ENCODE measurements around the gene TXN2. TPM values are rescaled to one million over a fixed set of nuclear protein-coding genes. Genes with fewer than 3 reads are reported as not detected.

Gene TXN2
- total RNA-seq, 1 experiment from 2014 or later: 58.6 TPM

GRCh38 chr22:36467042-36467810, 14.2 kb downstream of the TXN2 start:
- peak overlapping the region in 1 of 3 experiments; percentile 62; a peak in 2 of 7 replicates for H3K27ac Mint-ChIP-seq
- H3K4me1 Mint-ChIP-seq: peaks cover 7 to 8% of the 10 kb centered on the region in 2 experiments
- H3K4me3 Mint-ChIP-seq: no peak overlapping the region
- Histone ChIP-seq H3K23ac (ENCODE audit: insufficient read length, low read depth, low read length) (no peak overlapping the region), H3T11ph (ENCODE audit: low read length) (no peak overlapping the region), H3K9ac (ENCODE audit: extremely low read depth, insufficient read length, low read length) (no peak overlapping the region), H4K8ac (replicated peaks; ENCODE audit: insufficient read length, low read depth, low read length) (no peak overlapping the region), H3K14ac (ENCODE audit: insufficient read depth, low read length) (no peak overlapping the region; the same call in 1 of the 2 replicates), H3K4me2 (ENCODE audit: insufficient read depth, insufficient read length, low read length) (no peak overlapping the region), H3K79me1 (ENCODE audit: insufficient read depth, low read depth, low read length, poor library complexity, severe bottlenecking) (no peaks in the 10 kb centered on the region), H3K79me2 (ENCODE audit: insufficient read depth, low read length) (no peaks in the 10 kb centered on the region), H3K18ac (ENCODE audit: insufficient read length, low read depth, low read length) (no peak overlapping the region), H2BK120ac (ENCODE audit: low read depth, low read length, poor library complexity, severe bottlenecking) (no peak overlapping the region), H4K5ac (ENCODE audit: insufficient read length, low read depth, low read length) (no peak overlapping the region), H3K56ac (ENCODE audit: insufficient read length, low read depth, low read length) (no peak overlapping the region), H2BK15ac (ENCODE audit: low read depth, low read length) (no peak overlapping the region), H2AK5ac (ENCODE audit: insufficient read length, low read length) (no peak overlapping the region), H4K91ac (ENCODE audit: insufficient read length, low read depth, low read length) (no peak overlapping the region), H4K20me1 (ENCODE audit: control insufficient read depth, insufficient read depth, insufficient read length) (no peaks in the 10 kb centered on the region), H2BK12ac (ENCODE audit: insufficient read length, low read depth, low read length) (no peak overlapping the region), H2BK20ac (ENCODE audit: low read depth, low read length, poor library complexity, severe bottlenecking) (no peak overlapping the region), H2BK5ac (ENCODE audit: insufficient read length, low read length) (no peak overlapping the region), H3K27me3 (ENCODE audit: insufficient read depth, low read length) (no peaks in the 10 kb centered on the region), H3K4me1 (ENCODE audit: insufficient read depth, low read length) (no peaks in the 10 kb centered on the region), H3K9me3 (ENCODE audit: control insufficient read depth, low read depth, low read length) (no peaks in the 10 kb centered on the region), H3K23me2 (ENCODE audit: insufficient read length, low read depth, low read length, poor library complexity, severe bottlenecking) (no peaks in the 10 kb centered on the region), H3K4ac (ENCODE audit: low read depth, low read length) (no peak overlapping the region), H2AFZ (ENCODE audit: low read length) (no peak overlapping the region), H3K27ac (ENCODE audit: insufficient read length, low read depth, low read length) (no peak overlapping the region)
- TF ChIP-seq CTCF (conservative IDR thresholded peaks at IDR 0.05): no peak
- no peaks in the 10 kb centered on the region for H3K27me3 Mint-ChIP-seq (ENCODE audit: low read depth)
- peaks cover 0 to 20% (median 19%) of the 10 kb centered on the region in 3 experiments; a peak in 5 of 7 replicates for H3K36me3 Mint-ChIP-seq (ENCODE audit: insufficient read depth in 1 of 3, low read depth in 3 of 3)
- no peaks in the 10 kb centered on the region for H3K9me3 Mint-ChIP-seq
- no CpG with 5 or more reads among the region's 14 CpGs for WGBS (ENCODE audit: extremely low coverage, insufficient read length, low lambda C conversion rate)
- no peak for DNase-seq
